DMS 273 (cell line): ENCODE measurements around the gene ATP1A3.

ENCODE experiments used
- DNase-seq: peaks from one replicate; lab custom pipeline; 2025; ENCODE audit not compliant: unreplicated experiment; lab: John Stamatoyannopoulos, UW

ATP1A3 gene

GRCh38 chr19:41930926-41931592 lies 63.0 kb downstream of the ATP1A3 start:
- peak; percentile 65 for DNase-seq

DNA sequence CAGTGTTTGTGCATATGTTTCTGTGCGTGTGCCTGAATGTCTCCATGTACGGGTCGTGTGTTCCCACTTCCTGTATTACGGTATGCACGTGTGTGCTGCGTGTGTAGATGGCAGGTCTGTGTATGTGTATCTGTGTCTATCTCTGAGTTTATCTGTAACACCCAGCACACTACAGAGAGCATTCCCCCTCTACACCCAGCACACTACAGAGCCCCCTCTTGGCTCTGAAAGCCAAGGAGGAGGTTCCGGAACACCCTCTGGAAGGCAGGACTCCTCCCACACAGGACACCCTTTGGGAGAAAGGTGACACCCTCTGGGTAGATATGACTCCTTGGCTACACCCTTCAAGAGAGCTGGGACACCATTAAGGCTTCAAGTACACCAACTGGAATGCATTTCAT lies 63.7 kb downstream of the ATP1A3 start:
- DNase-seq, result no peak

DNA sequence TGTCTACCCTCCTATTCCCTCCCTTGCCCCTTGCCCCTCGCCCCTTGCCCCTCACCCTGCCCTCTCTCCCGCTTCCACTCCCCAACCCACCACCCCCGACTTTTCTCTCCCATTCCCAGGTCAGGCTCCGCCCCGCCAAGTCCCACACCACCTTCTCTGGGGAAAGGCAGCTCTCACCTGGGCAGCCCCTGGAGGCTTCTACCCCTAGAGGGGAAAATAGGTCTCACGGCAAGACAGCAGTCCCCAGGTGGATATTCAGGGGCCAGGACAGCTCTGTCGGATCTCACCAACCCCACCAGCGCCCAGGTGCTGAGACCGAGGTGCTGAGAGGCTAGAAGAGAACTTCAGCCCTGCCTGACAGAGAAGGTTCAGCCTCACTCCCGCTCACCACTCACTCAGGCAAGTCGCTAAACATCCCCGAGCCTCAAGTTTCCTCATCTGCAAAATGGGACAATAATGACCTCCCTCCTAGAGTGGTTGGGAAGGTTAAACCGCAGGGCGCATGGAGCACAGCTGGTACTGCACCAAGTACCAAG lies 64.4 kb downstream of the ATP1A3 start:
- DNase-seq, result no peak

DNA sequence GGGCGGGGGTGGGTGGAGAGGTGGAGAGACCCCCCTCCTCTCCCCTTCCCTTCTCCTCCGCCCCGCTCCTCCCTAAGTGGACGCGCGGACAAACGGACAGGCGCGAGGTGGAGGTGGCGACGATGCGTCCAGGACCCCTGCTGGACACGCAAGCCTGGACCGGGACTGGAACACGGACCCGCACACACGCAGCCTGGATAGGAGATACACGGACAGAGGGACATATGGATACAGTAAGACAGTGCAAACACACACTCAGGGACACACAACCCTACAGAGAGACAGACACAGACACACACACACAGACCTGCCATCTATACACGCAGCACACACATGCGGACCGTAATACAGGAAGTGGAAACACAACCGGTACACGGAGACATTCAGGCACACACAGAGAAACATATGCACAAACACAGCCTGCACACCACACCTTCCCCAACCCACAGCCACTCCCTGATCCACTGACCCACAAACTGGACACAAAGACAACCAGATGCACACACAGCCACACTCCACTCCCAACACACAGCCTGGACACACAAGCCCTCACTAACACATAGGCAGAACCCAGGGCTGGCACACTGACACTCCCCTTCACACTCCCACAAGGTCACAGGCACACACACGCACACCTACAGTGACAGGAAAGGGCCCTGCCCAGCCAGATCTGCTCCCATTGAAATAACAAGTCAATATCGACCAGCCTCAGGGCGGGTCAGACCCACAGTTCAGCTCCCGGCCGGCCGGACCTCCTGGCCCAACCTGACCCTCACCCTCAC lies 65.1 kb downstream of the ATP1A3 start:
- DNase-seq, result no peak

DNA sequence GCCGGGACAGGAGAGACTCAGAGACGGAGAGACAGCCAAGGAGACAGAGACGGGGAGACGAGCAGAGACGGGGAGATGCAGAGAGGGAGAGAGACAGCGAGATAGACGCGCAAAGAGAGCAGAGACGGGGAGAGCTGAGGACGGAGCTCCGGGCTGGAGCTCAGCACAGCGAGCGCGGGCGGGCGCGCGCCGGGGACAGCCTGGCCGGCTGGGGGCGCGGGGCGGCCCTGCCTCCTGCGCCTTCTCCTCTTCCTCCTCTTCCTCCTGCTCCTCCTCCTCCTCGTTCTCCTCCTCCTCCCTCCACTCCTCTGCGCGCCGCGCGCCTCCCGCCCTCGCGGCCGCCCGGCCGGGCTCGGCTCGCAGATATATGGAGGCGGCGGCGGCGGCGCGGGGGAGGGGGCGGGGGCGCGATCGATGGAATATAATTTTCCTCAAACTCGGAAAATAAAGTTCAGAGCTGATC lies 65.8 kb downstream of the ATP1A3 start, which contains the start of gene ERFL:
Gene ERFL (minus strand): TSS at position 229 of the 463 bp plus-strand sequence. CDS start 15,530 bp downstream, outside the sequence.
- peak; percentile 59 for DNase-seq

GRCh38 chr19:41927497-41928192 lies 66.4 kb downstream of the ATP1A3 start:
- DNase-seq, result no peak

DNA sequence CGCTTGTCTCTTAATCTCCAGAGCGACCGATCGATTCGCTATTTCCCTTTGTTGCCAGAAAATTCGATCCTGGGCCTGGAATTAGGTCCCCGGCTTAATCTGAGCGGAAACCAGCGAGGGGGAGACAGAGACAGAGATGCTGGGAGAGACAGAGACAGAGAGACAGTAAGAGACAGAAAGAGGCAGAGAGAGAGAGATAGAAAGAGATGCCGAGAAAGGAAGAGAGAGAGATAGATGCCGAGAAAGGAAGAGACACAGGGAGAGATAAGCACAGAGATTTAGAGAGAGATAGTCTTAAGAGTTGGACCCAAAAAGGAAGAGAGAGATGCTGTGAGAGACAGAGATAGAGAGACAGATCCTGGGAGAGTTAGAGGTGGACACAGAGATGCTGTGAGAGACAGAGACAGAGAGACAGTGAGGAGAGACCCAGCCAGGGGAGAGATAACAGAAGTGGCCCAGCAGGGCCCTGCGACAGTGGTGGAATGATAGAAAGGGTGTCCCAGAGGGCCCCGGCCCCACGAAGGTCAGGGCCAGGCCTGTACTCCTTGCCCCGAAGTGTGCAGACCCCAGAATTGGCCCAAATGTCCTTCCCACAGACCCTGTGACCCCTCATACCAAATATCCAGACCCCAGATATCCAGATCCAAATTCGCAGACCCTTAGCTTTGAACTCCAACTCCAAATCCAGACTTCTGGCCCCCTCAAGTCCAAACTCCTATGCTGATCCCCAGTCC lies 67.1 kb downstream of the ATP1A3 start:
- DNase-seq, result no peak

- peak; percentile 39 for DNase-seq
These were observed 67.8 kb downstream of the ATP1A3 start for GRCh38 chr19:41926028-41926762.

DNA sequence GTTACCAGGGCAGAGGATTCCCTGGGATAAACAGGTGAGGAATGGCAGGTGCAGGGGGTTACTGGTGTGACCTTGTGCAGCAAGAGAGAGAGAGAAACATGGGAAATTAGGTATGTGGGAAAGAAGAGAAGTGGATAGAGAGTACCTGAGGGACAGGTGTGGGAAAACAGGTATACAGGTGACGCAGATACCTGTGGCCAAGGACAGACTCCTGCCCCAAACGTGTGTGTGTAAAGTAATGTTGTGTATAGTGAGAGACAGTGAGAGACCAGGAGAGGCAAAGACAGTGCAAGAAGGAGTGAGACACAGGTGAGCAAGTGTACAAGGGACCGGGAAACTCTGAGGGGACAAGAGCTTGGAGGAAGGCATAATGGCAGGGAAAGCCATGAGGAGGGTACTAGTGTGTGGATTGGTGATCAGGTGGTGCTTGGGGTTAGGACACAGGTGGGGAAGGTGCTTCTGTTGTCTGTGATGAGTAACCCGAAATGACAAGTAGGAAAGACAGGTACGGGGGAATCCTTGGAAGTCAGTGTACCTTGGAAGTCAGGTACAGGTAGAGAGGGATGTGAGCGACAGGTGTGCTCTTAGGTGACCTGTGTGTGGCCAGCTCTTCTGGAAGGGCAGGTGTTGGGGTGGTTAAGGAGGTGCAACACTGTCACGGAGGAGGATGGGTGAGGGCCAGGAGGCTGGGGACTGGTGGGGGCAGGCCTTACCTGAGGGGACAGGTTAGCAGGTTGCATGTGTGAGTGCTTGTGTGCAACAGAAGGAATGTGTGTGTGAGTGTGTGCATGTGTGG lies 68.6 kb downstream of the ATP1A3 start:
- peak; percentile 31 for DNase-seq

GRCh38 chr19:41924151-41925145 lies 69.6 kb downstream of the ATP1A3 start:
- no peak for DNase-seq

DNA sequence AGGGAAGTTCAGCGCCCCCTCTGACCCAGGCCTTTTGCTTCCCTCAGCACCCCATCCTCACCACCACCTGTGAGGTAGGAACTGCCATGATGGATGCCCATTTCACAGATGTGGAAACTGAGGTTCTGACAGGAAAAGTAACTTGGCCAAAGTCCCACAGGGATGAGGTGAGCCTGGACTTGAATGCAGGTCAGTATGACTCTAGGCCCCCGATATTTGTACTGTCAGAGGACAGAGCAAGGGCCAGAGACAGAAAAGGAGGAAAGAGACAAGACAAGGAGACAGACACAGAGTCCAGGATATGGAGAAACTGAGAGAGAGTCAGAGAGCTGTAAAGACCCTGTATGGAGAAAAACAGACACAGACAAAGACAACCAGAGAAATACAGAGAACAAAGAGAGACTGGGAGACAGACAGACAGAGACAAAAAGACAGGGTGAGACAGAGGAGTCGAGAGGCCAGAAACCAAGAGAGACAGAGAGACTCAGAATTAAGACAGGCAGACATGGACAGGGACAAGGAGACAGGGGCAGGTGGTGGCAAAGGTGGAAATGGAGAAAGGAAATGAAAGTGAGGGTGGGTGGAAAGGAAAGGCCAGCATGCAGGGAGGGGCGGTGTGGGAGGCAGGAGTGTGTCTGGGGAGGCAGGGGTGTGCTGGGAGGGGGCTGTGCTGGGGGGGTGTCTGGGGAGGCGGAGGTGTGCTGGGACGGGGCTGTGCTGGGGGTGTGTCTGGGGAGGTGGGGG lies 70.8 kb downstream of the ATP1A3 start:
- no peak for DNase-seq

DNA sequence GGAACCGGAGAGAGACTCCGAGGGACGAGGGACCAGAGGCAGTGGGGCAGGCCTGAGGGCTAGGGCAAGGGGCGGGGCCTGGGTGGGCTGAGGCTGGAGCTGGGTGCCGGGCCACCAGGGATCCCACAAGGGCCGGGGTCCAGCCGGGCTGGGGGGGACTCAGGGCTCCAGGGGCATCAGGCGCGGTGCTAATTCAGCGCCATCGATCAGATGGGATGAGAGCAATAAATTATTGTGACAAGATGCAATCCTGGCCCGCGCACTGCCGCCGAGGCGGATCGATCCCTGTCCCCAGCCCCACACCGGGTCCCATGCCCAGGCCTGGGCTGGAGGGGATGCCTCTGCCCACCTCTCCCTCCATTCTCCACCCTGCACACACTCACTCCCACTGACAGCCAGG lies 71.4 kb downstream of the ATP1A3 start:
- DNase-seq, result no peak

DNA sequence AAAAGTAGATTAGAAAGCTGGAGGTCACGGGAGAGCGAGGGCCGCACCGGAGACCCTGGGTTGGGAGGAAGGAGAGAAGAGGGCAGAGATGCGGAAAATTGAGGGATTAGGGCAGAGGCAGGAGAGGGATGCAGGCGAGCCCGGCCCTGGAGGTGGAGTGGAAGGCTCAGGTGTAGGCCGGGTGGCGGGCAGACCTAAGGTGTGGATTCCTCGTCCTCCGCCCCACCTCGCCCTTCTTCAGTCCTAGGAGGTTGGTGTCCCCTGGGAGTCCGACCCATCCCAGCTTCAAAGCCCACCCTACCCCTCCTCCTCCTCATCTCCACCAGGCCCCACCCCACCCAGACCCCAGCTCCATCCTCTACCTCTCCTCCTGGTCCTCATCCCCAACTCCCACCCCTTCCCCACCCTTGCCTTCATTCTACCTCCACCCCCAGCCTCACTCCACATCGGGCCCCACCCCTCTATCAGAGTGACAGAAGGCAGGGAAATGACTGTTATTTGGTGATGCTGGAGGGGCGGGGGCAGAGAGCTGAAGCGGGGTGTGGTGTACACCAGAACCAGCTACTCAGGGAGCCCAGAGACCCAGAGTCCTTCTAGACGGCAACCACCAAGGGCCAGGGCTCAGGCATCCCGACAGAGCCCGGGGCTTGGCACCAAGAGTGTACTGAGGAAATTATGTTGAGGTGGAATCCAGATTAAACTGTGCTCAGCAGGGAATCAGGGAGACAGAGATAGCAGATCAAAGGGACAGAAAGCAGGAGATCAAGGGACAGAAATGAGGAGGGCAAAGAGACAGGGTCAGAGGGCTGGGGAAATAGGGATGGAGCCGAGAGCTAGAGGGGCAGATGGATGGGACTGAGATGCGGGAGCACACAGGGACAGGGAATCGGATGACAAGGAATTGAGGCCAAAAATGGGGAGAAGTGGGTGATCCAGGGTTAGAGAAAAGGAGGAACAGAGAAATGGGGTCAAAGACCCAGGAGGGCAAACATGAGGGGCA lies 72.2 kb downstream of the ATP1A3 start:
- peak; percentile 28 for DNase-seq

DNA sequence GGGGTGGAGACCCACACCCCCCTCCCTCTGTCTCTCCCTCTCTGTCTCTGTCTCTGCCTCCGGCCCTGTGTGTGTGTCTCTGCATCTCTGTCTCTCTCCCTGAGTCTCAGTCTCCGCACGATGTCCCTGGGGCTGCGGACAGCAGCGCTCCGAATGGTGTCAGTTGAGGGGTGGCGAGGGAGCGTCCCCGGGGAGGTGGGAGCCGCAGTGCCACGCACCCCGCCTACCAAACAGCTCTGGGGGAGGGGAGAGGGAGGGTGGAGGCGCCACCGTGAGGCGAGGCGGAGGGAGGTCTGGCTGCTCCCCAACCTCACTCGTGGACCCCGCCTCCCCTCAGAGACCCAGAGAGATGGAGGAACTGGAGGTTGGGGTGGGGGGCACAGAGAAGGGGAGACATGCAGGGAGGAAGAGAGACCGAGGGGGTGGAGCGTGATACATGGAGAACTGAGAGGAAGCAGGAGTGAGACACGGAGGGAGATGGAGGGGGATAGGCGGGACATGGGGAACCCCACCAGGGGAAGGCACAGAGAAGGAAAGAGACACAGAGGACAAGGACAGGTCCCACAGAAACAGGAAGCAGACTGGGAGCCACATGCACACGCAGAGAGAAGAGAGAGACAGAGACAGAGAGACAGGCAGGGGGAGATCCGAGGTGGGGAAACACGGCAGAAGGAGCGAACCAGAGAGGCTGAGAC lies 73.0 kb downstream of the ATP1A3 start:
- no peak for DNase-seq

- no peak for DNase-seq
These were observed 73.9 kb downstream of the ATP1A3 start for GRCh38 chr19:41919948-41920712.
